ENCODE results near the gene WDFY4. TPM values are rescaled to one million over a fixed set of nuclear protein-coding genes. Genes with fewer than 3 reads are reported as not detected.
"Not testable (repeated sequence)": the region's sequence is repeated elsewhere in the genome, so short reads cannot be mapped to it uniquely, and the experiment has no call there.

WDFY4 gene
- total RNA-seq, 1 experiment from 2014 or later, result 0.23 TPM

DNA sequence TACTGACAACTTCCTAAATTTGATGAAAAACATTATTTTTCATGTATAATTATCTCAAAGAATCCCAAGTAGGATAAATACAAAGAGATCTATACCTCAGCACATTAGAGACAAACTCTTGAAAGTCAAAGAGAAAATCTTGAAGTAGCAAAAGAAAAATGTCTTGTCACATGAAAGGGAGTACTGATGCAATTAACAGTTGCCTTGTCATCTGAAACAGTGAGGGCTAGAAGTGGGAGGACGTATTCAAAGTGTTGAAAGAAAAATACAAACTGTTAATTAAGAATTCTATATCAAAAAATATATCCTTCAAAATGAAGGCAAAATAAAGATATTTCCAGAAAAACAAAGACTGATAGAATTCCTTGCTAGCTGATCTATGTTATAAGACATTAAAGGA lies 44.3 kb upstream of the WDFY4 start:
- no peaks in the 10 kb centered on the region; the same call in none of the 2 replicates for H3K27me3 ChIP-seq (ENCODE audit: control insufficient read depth, insufficient read depth, low read length)
- DNase-seq (ENCODE audit: low read depth, low spot score) (no peak), ATAC-seq (no peak)
- ChIA-PET POLR2A (interaction anchor here (0.7 kb wide), 1 partner anchor 126 kb away, joined by 3 read pairs; no protein-coding TSS in a partner anchor), CTCF (no interaction called here)
- BruUV-seq (replicated peaks), result no TSS peak
- no peak overlapping the region for H3K4me3 ChIP-seq (ENCODE audit: low read depth in 2 of 2, low read length in 2 of 2)
- TF ChIP-seq SIN3A (IDR thresholded peaks at IDR 0.05; ENCODE audit: borderline replicate concordance, insufficient read depth, low read depth, low read length) (no peak), POLR2AphosphoS5 (IDR thresholded peaks at IDR 0.05; ENCODE audit: low read depth, low read length) (no peak), TCF7L2 (IDR thresholded peaks at IDR 0.05; ENCODE audit: low read depth, low read length) (no peak)
- TF ChIP-seq, protein P1, sequence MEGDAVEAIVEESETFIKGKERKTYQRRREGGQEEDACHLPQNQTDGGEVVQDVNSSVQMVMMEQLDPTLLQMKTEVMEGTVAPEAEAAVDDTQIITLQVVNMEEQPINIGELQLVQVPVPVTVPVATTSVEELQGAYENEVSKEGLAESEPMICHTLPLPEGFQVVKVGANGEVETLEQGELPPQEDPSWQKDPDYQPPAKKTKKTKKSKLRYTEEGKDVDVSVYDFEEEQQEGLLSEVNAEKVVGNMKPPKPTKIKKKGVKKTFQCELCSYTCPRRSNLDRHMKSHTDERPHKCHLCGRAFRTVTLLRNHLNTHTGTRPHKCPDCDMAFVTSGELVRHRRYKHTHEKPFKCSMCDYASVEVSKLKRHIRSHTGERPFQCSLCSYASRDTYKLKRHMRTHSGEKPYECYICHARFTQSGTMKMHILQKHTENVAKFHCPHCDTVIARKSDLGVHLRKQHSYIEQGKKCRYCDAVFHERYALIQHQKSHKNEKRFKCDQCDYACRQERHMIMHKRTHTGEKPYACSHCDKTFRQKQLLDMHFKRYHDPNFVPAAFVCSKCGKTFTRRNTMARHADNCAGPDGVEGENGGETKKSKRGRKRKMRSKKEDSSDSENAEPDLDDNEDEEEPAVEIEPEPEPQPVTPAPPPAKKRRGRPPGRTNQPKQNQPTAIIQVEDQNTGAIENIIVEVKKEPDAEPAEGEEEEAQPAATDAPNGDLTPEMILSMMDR (IDR thresholded peaks at IDR 0.05), result no peak
- TF ChIP-seq, protein P2, sequence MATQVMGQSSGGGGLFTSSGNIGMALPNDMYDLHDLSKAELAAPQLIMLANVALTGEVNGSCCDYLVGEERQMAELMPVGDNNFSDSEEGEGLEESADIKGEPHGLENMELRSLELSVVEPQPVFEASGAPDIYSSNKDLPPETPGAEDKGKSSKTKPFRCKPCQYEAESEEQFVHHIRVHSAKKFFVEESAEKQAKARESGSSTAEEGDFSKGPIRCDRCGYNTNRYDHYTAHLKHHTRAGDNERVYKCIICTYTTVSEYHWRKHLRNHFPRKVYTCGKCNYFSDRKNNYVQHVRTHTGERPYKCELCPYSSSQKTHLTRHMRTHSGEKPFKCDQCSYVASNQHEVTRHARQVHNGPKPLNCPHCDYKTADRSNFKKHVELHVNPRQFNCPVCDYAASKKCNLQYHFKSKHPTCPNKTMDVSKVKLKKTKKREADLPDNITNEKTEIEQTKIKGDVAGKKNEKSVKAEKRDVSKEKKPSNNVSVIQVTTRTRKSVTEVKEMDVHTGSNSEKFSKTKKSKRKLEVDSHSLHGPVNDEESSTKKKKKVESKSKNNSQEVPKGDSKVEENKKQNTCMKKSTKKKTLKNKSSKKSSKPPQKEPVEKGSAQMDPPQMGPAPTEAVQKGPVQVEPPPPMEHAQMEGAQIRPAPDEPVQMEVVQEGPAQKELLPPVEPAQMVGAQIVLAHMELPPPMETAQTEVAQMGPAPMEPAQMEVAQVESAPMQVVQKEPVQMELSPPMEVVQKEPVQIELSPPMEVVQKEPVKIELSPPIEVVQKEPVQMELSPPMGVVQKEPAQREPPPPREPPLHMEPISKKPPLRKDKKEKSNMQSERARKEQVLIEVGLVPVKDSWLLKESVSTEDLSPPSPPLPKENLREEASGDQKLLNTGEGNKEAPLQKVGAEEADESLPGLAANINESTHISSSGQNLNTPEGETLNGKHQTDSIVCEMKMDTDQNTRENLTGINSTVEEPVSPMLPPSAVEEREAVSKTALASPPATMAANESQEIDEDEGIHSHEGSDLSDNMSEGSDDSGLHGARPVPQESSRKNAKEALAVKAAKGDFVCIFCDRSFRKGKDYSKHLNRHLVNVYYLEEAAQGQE (IDR thresholded peaks at IDR 0.05; ENCODE audit: insufficient read depth in 1 of 2, low read depth in 2 of 2, low read length in 1 of 2), result no peak
- peaks cover 15% of the 10 kb centered on the region; the same call in 1 of the 2 replicates for H3K9me3 ChIP-seq (ENCODE audit: control insufficient read depth, insufficient read depth, low read depth, low read length)
- intact Hi-C loops (cut with micrococcal nuclease; ENCODE audit: unreplicated experiment), result no loop called here
- H3K4me1 ChIP-seq (ENCODE audit: control insufficient read depth, insufficient read depth, low read length), result no peaks in the 10 kb centered on the region
- no peak overlapping the region for H3K27ac ChIP-seq (ENCODE audit: low read length)
- H3K36me3 ChIP-seq (ENCODE audit: control insufficient read depth, insufficient read depth, low read length), result no peaks in the 10 kb centered on the region
- in situ Hi-C loops (cut with HindIII; ENCODE audit: low pct_unique_long_range_greater_than_20kb, low sequenced_read_pairs), result no loop called here

DNA sequence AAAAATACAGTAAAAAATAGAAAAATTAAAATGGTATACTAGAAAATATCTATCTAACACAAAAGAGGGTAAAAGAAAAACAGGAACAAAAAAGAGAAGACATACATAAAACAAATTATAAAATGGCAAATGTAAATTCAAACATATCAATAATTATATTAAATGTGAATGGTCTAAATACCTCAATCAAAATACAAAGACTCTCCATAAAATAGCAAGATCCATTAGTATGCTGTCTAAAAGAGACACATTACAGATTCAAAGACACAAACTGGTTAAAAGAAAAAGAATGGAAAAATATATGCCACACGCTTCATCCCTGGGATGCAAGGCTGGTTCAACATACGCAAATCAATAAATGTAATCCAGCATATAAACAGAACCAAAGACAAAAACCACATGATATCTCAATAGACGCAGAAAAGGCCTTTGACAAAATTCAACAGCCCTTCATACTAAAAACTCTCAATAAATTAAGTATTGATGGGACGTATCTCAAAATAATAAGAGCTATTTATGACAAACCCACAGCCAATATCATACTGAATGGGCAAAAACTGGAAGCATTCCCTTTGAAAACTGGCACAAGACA lies 43.5 kb upstream of the WDFY4 start:
- POLR2A ChIA-PET; H3K27me3 ChIP-seq (ENCODE audit: control insufficient read depth, insufficient read depth, low read length); BruUV-seq (replicated peaks); H3K4me1 ChIP-seq (ENCODE audit: control insufficient read depth, insufficient read depth, low read length); in situ Hi-C loops (cut with HindIII; ENCODE audit: low pct_unique_long_range_greater_than_20kb, low sequenced_read_pairs); ATAC-seq; H3K27ac ChIP-seq (ENCODE audit: low read length); H3K36me3 ChIP-seq (ENCODE audit: control insufficient read depth, insufficient read depth, low read length); DNase-seq (ENCODE audit: low read depth, low spot score); H3K4me3 ChIP-seq (ENCODE audit: low read depth in 2 of 2, low read length in 2 of 2); CTCF ChIA-PET; intact Hi-C loops (cut with micrococcal nuclease; ENCODE audit: unreplicated experiment): not testable (repeated sequence)
- peaks cover 15% of the 10 kb centered on the region; the same call in 1 of the 2 replicates for H3K9me3 ChIP-seq (ENCODE audit: control insufficient read depth, insufficient read depth, low read depth, low read length)

DNA sequence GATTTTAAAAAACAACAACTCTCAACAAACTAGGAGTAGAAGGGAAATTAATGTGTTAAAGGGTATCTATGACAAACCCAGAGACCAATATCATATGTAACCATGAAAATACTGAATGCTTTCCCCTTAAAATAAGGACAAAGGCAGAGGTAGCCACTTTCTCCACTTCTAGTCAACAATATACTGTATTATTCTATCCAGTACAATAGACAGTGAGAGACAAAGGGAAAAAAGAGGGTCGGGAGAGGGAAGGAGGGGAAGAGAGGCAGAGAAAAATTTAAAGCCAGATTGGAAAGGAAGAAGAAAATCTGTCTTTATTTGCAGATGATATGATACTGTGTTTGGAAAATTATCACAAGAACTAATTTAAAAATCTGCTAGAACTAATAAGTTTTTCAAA lies 39.1 kb upstream of the WDFY4 start:
- BruUV-seq (replicated peaks), result no TSS peak
- Histone ChIP-seq H3K4me3 (ENCODE audit: low read depth in 2 of 2, low read length in 2 of 2) (no peak overlapping the region), H3K27me3 (ENCODE audit: control insufficient read depth, insufficient read depth, low read length) (no peaks in the 10 kb centered on the region; the same call in none of the 2 replicates), H3K9me3 (ENCODE audit: control insufficient read depth, insufficient read depth, low read depth, low read length) (peaks cover 7% of the 10 kb centered on the region; the same call in 1 of the 2 replicates), H3K36me3 (ENCODE audit: control insufficient read depth, insufficient read depth, low read length) (no peaks in the 10 kb centered on the region), H3K27ac (ENCODE audit: low read length) (no peak overlapping the region), H3K4me1 (ENCODE audit: control insufficient read depth, insufficient read depth, low read length) (no peaks in the 10 kb centered on the region)
- intact Hi-C loops (cut with micrococcal nuclease; ENCODE audit: unreplicated experiment), result no loop called here
- in situ Hi-C loops (cut with HindIII; ENCODE audit: low pct_unique_long_range_greater_than_20kb, low sequenced_read_pairs), result no loop called here
- TF ChIP-seq, protein P1 (IDR thresholded peaks at IDR 0.05), result no peak
- TF ChIP-seq POLR2AphosphoS5 (IDR thresholded peaks at IDR 0.05; ENCODE audit: low read depth, low read length) (no peak), SIN3A (IDR thresholded peaks at IDR 0.05; ENCODE audit: borderline replicate concordance, insufficient read depth, low read depth, low read length) (no peak), TCF7L2 (IDR thresholded peaks at IDR 0.05; ENCODE audit: low read depth, low read length) (no peak)
- TF ChIP-seq, protein P2 (IDR thresholded peaks at IDR 0.05; ENCODE audit: insufficient read depth in 1 of 2, low read depth in 2 of 2, low read length in 1 of 2), result no peak
- DNase-seq (ENCODE audit: low read depth, low spot score) (no peak), ATAC-seq (no peak)
- CTCF ChIA-PET, result no interaction called here
- POLR2A ChIA-PET, result no interaction called here
